ENCODE data around the gene OXT. TPM values are rescaled to one million over a fixed set of nuclear protein-coding genes. Genes with fewer than 3 reads are reported as not detected.

OXT gene
- total and polyA plus RNA-seq, 4 donors = 0.75 to 41.6 (median 4.3) TPM

DNA sequence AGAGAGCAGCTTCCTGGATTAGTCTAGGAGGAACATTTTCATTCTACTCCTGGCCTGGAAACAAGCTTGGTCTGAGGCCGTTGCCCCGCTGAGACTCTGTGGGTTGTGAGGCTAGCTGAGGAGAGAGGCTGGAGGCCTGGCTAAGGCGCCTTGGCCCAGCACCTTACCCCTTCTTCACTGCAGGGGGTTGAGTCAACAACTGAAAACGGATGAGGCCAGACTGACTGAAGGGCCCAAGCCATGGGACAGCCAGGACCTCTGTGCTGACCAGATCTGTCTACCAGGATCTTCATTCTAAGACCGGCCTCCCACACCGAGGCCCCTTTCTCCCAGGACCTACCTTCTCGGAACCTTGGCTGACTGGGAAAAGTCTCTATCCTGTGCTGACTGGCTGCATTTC, 16.6 kb downstream of the OXT start:
- Histone ChIP-seq H3K9ac (ENCODE audit: low read depth in 1 of 2, low read length in 2 of 2) (no peak overlapping the region), H3K27me3 (ENCODE audit: control insufficient read depth in 4 of 4, insufficient read depth in 4 of 4, low read length in 3 of 4) (peaks cover 0 to 5% (median 0%) of the 10 kb centered on the region in 4 donors), H3K4me1 (ENCODE audit: control insufficient read depth in 4 of 4, insufficient read depth in 4 of 4, low read length in 3 of 4) (peaks cover 0 to 2% (median 0%) of the 10 kb centered on the region in 4 donors), H3K4me3 (ENCODE audit: low read depth in 1 of 3, low read length in 3 of 3) (no peak overlapping the region), H3K27ac (ENCODE audit: low read depth in 1 of 2, low read length in 2 of 2) (no peak overlapping the region), H3K9me3 (ENCODE audit: control insufficient read depth in 4 of 4, low read length in 3 of 4) (no peaks in the 10 kb centered on the region), H3K36me3 (ENCODE audit: control insufficient read depth in 4 of 4, insufficient read depth in 3 of 4, low read depth in 1 of 4, low read length in 3 of 4) (no peaks in the 10 kb centered on the region)
- no peak for DNase-seq (ENCODE audit: low spot score)
- 92% methylated on average over 7 of the region's 7 CpGs for WGBS
- no peak for TF ChIP-seq GABPA (IDR thresholded peaks at IDR 0.05 in 1 of 2, conservative IDR thresholded peaks at IDR 0.05 in 1 of 2)
- TF ChIP-seq NR2F2 (IDR thresholded peaks at IDR 0.05) = no peak
- TF ChIP-seq, protein P1, sequence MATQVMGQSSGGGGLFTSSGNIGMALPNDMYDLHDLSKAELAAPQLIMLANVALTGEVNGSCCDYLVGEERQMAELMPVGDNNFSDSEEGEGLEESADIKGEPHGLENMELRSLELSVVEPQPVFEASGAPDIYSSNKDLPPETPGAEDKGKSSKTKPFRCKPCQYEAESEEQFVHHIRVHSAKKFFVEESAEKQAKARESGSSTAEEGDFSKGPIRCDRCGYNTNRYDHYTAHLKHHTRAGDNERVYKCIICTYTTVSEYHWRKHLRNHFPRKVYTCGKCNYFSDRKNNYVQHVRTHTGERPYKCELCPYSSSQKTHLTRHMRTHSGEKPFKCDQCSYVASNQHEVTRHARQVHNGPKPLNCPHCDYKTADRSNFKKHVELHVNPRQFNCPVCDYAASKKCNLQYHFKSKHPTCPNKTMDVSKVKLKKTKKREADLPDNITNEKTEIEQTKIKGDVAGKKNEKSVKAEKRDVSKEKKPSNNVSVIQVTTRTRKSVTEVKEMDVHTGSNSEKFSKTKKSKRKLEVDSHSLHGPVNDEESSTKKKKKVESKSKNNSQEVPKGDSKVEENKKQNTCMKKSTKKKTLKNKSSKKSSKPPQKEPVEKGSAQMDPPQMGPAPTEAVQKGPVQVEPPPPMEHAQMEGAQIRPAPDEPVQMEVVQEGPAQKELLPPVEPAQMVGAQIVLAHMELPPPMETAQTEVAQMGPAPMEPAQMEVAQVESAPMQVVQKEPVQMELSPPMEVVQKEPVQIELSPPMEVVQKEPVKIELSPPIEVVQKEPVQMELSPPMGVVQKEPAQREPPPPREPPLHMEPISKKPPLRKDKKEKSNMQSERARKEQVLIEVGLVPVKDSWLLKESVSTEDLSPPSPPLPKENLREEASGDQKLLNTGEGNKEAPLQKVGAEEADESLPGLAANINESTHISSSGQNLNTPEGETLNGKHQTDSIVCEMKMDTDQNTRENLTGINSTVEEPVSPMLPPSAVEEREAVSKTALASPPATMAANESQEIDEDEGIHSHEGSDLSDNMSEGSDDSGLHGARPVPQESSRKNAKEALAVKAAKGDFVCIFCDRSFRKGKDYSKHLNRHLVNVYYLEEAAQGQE (IDR thresholded peaks at IDR 0.05) = no peak
- TF ChIP-seq JUND (IDR thresholded peaks at IDR 0.05) = no peak
- TF ChIP-seq EGR1 (IDR thresholded peaks at IDR 0.05; ENCODE audit: low read depth in 2 of 2) = no peak
- TF ChIP-seq, protein P2, sequence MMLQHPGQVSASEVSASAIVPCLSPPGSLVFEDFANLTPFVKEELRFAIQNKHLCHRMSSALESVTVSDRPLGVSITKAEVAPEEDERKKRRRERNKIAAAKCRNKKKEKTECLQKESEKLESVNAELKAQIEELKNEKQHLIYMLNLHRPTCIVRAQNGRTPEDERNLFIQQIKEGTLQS (IDR thresholded peaks at IDR 0.05) = no peak
- no peak for TF ChIP-seq YY1 (IDR thresholded peaks at IDR 0.05)
- TF ChIP-seq HNF4G (IDR thresholded peaks at IDR 0.05) = no peak
- TF ChIP-seq, protein P3, sequence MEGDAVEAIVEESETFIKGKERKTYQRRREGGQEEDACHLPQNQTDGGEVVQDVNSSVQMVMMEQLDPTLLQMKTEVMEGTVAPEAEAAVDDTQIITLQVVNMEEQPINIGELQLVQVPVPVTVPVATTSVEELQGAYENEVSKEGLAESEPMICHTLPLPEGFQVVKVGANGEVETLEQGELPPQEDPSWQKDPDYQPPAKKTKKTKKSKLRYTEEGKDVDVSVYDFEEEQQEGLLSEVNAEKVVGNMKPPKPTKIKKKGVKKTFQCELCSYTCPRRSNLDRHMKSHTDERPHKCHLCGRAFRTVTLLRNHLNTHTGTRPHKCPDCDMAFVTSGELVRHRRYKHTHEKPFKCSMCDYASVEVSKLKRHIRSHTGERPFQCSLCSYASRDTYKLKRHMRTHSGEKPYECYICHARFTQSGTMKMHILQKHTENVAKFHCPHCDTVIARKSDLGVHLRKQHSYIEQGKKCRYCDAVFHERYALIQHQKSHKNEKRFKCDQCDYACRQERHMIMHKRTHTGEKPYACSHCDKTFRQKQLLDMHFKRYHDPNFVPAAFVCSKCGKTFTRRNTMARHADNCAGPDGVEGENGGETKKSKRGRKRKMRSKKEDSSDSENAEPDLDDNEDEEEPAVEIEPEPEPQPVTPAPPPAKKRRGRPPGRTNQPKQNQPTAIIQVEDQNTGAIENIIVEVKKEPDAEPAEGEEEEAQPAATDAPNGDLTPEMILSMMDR (IDR thresholded peaks at IDR 0.05; ENCODE audit: low read depth, low read length, missing input control) = no peak
- TF ChIP-seq FOXA1 (IDR thresholded peaks at IDR 0.05) = no peak

DNA sequence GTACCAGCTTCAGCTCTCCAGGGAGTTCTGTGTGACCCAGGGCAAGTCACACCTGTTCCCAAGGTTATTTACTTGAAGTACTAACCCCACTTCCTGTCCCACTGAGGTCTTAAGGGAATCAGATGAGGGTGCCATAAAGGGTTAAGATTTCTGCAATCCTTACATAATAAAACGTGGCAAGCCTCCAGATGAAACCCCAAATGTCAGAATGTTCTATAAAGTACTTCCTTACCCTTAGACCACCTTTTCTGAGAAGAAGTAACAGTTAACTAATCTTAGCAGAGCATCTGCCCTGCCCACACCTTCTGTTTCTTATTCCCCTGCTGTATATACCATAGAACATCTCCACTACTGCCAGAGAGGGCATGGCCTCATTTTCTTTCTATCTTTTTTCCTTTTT, 19.1 kb downstream of the OXT start:
- no peaks in the 10 kb centered on the region for H3K9me3 ChIP-seq (ENCODE audit: control insufficient read depth in 4 of 4, low read length in 3 of 4)
- H3K27me3 ChIP-seq (ENCODE audit: control insufficient read depth in 4 of 4, insufficient read depth in 4 of 4, low read length in 3 of 4) = peaks cover 0 to 5% (median 0%) of the 10 kb centered on the region in 4 donors
- peaks cover 0 to 3% (median 0%) of the 10 kb centered on the region in 4 donors for H3K4me1 ChIP-seq (ENCODE audit: control insufficient read depth in 4 of 4, insufficient read depth in 4 of 4, low read length in 3 of 4)
- H3K9ac ChIP-seq (ENCODE audit: low read depth in 1 of 2, low read length in 2 of 2) = no peak overlapping the region
- no peaks in the 10 kb centered on the region for H3K36me3 ChIP-seq (ENCODE audit: control insufficient read depth in 4 of 4, insufficient read depth in 3 of 4, low read depth in 1 of 4, low read length in 3 of 4)
- 3% methylated on average over 1 of the region's 1 CpG for WGBS
- no peak overlapping the region for H3K4me3 ChIP-seq (ENCODE audit: low read depth in 1 of 3, low read length in 3 of 3)
- no peak overlapping the region for H3K27ac ChIP-seq (ENCODE audit: low read depth in 1 of 2, low read length in 2 of 2)
- DNase-seq (ENCODE audit: low spot score) = no peak
- TF ChIP-seq RXRA (IDR thresholded peaks at IDR 0.05) (no peak), FOXA1 (IDR thresholded peaks at IDR 0.05) (no peak), FOXA2 (IDR thresholded peaks at IDR 0.05) (no peak), NR2F2 (IDR thresholded peaks at IDR 0.05) (no peak), JUND (IDR thresholded peaks at IDR 0.05) (no peak)
- TF ChIP-seq, protein P4, sequence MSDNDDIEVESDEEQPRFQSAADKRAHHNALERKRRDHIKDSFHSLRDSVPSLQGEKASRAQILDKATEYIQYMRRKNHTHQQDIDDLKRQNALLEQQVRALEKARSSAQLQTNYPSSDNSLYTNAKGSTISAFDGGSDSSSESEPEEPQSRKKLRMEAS (IDR thresholded peaks at IDR 0.05) = no peak
- TF ChIP-seq, protein P1 (IDR thresholded peaks at IDR 0.05) = no peak
- TF ChIP-seq, protein P5, sequence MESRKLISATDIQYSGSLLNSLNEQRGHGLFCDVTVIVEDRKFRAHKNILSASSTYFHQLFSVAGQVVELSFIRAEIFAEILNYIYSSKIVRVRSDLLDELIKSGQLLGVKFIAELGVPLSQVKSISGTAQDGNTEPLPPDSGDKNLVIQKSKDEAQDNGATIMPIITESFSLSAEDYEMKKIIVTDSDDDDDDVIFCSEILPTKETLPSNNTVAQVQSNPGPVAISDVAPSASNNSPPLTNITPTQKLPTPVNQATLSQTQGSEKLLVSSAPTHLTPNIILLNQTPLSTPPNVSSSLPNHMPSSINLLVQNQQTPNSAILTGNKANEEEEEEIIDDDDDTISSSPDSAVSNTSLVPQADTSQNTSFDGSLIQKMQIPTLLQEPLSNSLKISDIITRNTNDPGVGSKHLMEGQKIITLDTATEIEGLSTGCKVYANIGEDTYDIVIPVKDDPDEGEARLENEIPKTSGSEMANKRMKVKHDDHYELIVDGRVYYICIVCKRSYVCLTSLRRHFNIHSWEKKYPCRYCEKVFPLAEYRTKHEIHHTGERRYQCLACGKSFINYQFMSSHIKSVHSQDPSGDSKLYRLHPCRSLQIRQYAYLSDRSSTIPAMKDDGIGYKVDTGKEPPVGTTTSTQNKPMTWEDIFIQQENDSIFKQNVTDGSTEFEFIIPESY (IDR thresholded peaks at IDR 0.05) = no peak

All from liver (tissue), 9 donors.